ENCODE results near the gene CYP26C1.
A peak's percentile ranks its signal among the peaks of the same experiment; 100 is the strongest.

- peak; percentile 7; the same call in 1 of the 2 replicates for TF ChIP-seq CTCF (IDR thresholded peaks at IDR 0.05; ENCODE audit: low read length)
- no peak for TF ChIP-seq EZH2 (IDR thresholded peaks at IDR 0.05; ENCODE audit: borderline replicate concordance, low read length)
Observed at GRCh38 chr10:93074147-93074596, 13.6 kb downstream of the CYP26C1 start.
